Activated naive CD8-positive, alpha-beta T cell (primary cell): ENCODE data around the gene ADCY7.
A peak's percentile ranks its signal among the peaks of the same experiment; 100 is the strongest.

ENCODE experiments used
- H3K27ac Mint-ChIP-seq: one replicate; pipeline ENCODE4 v1.8.0; 2021; ENCODE audit warnings: mixed read lengths
- H3K27me3 Mint-ChIP-seq: one replicate; pipeline ENCODE4 v1.8.0; 2021; ENCODE audit warnings: mixed read lengths
- H3K36me3 Mint-ChIP-seq: one replicate; pipeline ENCODE4 v1.8.0; 2021; ENCODE audit warnings: mixed read lengths
- H3K4me1 Mint-ChIP-seq: one replicate; pipeline ENCODE4 v1.8.0; 2021; ENCODE audit warnings: low read depth, mixed read lengths
- H3K4me3 Mint-ChIP-seq: one replicate; pipeline ENCODE4 v1.8.0; 2021; ENCODE audit warnings: mild to moderate bottlenecking, mixed read lengths
- H3K9me3 Mint-ChIP-seq: one replicate; pipeline ENCODE4 v1.8.0; 2021; ENCODE audit warnings: low read depth, mixed read lengths

ADCY7 gene

DNA sequence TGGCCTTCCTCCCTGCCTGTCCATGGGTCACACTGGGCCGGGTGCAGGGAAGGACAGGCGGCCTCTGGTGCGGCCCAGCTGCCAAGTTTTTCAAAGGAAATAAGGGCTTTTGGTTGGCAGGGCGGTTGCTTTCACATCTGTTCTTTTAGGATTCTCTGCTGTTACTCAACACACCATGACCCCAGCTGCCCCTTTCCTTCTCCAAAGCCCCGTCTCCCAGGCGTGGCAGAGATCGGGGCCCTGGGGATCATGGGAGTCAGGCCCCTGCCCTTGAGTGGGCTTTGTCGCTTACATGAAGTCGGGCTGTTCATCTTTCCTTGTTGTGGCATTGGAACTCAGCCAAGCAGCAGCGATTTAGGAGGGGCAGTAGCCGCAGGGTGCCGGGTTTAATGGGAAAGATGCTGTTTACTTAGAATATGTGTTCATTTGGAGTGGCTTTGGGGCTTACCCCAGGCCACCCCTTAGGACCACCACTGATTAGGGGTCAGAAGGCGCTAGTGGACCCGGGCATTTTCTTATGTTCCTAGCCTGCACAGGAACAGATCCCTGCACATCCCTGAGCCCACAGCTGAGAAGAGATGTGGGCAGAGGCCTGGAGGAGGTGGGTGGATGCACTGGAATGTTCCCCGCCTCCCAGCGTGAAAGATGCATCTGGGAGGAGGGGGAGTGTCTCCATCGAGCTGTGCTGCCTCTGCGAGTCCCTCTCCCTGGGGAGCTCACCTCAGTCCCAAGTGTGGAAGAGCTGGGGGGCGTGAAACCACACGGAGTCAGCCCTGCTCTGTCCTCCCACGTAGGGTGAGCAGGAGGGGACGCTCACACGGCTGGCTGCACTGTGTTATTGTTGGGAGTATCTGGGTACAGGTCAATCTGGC lies 6.8 kb upstream of the ADCY7 start:
- H3K4me1 Mint-ChIP-seq, result peaks cover 35% of the 10 kb centered on the region
- H3K27me3 Mint-ChIP-seq, result no peaks in the 10 kb centered on the region
- H3K27ac Mint-ChIP-seq, result no peak overlapping the region
- no peaks in the 10 kb centered on the region for H3K36me3 Mint-ChIP-seq
- H3K9me3 Mint-ChIP-seq, result peaks cover 2% of the 10 kb centered on the region
- no peak overlapping the region for H3K4me3 Mint-ChIP-seq

DNA sequence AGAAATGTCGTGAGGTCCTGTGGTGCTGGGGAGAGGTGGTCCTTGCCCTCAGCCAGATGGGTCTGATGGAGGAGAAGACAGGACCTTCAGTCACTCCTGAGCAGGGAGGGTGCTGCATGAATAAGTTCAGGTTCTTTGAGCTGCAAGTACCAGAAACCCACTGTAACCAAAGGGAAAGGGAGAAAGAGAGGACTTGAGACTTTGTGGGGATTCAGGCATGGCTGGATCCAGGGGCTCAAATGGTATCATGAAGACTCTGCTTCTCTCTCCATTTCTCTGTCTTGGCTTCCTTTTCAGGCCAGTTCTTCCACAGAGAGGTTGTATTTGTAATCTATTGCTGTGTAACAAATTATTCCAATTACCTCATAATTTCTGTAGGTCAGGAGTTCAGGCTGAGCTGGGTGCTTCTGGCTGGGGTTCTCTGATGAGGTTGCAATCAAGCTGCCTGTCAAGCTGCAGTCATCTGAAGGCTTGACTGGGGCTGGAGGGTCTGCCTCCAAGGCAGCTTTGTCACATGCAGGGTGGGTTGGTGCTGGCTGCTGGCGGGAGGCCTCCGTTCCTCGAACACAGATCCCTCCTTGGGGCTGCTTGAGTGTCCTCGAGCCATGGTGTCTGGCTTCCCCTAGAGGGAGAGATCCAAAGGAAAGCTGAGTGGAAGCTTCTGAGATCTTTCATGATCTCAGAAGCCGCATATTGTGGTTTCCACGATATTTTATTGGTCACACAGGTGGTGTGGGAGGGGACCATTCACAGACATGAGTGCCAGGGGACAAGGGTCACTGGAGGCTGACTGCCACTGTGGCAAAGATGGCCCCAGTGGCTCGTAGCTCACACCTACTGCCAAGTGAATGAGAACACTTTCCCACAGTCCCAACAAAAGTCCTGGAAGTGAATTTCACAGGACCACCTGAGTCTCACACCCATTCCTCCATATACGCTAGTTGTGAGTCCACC lies 5.9 kb upstream of the ADCY7 start:
- H3K27me3 Mint-ChIP-seq, result no peaks in the 10 kb centered on the region
- no peaks in the 10 kb centered on the region for H3K36me3 Mint-ChIP-seq
- H3K4me3 Mint-ChIP-seq, result no peak overlapping the region
- H3K9me3 Mint-ChIP-seq, result peaks cover 2% of the 10 kb centered on the region
- no peak overlapping the region for H3K27ac Mint-ChIP-seq
- H3K4me1 Mint-ChIP-seq, result peaks cover 42% of the 10 kb centered on the region

DNA sequence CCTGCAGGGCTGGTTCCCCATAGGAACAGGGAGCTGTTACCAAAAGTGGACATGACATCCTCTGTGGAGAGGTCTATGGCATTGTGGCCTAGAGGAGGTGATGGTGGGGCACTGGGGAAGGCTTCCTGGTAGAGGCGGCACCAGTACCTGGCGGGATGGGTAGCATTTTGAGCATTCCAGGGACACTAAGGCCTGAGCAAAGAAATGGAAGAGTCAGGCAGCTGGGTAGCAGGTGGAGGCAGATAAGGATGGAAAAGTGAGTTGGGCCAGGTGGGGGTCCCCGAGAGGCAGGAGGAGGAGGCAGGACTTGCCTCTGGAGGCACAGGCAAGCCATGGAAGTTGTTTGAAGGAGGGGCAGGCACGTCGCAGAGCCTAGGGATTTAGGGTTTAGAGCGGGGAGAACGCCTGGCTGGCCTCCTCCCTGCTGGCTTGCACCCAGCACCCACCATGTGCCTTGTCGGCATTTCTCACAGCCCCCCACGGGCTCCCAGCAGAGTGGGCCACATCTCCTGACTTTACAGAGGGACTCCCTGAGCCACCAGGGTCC lies 5.1 kb upstream of the ADCY7 start:
- Mint-ChIP-seq H3K27ac (no peak overlapping the region), H3K4me1 (peaks cover 49% of the 10 kb centered on the region), H3K9me3 (peaks cover 2% of the 10 kb centered on the region), H3K4me3 (no peak overlapping the region), H3K36me3 (no peaks in the 10 kb centered on the region), H3K27me3 (no peaks in the 10 kb centered on the region)

DNA sequence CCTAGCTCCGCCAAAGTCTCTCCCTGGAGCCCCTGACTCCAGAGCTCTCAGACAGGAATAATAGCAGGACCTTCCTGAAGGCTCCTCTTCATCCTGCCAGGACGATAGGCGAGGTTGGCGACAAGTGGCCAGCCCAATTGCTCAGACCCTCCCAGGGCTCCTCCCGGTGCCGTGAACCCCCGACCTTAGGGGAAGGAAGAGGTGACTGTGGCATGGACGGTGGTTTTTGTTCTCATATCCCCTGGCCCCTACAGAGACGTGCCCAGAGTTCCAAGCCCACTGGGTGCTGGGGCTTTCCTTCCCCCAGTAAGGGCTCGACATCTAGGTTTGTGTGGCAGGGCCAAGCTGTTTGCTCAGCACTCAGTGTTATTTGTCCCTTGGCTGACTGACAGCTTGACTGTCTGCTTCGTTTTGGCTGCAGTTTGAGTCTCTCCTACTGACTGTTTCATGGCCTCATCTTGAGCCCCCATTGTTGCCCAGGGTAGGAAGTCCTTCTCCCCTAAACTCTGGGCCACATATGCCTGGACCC lies 4.6 kb upstream of the ADCY7 start:
- no peak overlapping the region for H3K4me3 Mint-ChIP-seq
- peak overlapping the region; percentile 16 for H3K27ac Mint-ChIP-seq
- no peaks in the 10 kb centered on the region for H3K36me3 Mint-ChIP-seq

DNA sequence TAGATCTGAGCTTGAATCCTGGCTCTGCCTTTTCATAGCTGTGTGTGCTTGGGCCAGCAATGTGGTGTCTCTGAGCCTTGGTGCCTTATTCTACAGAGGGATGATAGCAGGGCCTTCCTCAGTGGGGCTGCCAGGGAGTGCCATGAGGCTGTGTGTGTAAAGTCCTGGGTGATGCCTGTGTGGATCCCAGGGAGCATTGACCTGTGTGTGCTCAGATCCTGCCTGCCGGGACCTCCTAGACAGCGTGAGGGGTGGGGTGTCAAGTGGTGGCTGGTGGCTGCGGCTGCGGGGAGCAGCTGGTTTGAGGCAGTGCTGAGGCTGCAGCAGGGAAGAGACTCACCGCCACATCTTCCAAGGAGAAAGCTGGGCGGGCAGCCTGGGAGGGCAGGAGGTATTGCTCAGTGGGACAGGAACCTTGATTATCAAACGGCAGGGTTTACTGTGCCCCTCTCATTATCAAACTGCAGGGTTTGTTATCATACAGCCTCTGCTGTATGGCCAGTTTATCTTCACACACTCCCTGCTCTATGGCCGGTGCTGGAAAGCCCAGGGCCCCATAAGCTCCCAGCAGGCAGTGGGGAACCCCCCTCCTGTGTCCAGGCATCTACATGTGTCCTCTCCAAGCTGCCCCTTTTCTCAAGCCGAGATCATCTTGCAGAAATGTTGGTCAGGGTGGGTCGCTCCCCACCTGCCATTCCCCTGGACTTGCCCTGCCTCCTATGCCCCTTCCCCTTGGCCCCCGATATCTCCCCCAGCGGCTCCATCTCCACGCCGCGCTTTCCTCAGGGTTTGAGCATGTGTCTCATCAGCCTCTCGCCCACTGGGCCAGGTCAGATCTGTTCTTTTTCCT lies 3.1 kb upstream of the ADCY7 start:
- H3K4me1 Mint-ChIP-seq, result peaks cover 60% of the 10 kb centered on the region
- no peaks in the 10 kb centered on the region for H3K27me3 Mint-ChIP-seq
- H3K9me3 Mint-ChIP-seq, result peaks cover 2% of the 10 kb centered on the region
- H3K36me3 Mint-ChIP-seq, result peaks cover under 1% of the 10 kb centered on the region
- H3K4me3 Mint-ChIP-seq, result peak overlapping the region; percentile 15
- H3K27ac Mint-ChIP-seq, result peak overlapping the region; percentile 75

More for the DNA sequence above, 4.6 kb upstream of the ADCY7 start:
- peaks cover 49% of the 10 kb centered on the region for H3K4me1 Mint-ChIP-seq
- no peaks in the 10 kb centered on the region for H3K27me3 Mint-ChIP-seq
- peaks cover 2% of the 10 kb centered on the region for H3K9me3 Mint-ChIP-seq

DNA sequence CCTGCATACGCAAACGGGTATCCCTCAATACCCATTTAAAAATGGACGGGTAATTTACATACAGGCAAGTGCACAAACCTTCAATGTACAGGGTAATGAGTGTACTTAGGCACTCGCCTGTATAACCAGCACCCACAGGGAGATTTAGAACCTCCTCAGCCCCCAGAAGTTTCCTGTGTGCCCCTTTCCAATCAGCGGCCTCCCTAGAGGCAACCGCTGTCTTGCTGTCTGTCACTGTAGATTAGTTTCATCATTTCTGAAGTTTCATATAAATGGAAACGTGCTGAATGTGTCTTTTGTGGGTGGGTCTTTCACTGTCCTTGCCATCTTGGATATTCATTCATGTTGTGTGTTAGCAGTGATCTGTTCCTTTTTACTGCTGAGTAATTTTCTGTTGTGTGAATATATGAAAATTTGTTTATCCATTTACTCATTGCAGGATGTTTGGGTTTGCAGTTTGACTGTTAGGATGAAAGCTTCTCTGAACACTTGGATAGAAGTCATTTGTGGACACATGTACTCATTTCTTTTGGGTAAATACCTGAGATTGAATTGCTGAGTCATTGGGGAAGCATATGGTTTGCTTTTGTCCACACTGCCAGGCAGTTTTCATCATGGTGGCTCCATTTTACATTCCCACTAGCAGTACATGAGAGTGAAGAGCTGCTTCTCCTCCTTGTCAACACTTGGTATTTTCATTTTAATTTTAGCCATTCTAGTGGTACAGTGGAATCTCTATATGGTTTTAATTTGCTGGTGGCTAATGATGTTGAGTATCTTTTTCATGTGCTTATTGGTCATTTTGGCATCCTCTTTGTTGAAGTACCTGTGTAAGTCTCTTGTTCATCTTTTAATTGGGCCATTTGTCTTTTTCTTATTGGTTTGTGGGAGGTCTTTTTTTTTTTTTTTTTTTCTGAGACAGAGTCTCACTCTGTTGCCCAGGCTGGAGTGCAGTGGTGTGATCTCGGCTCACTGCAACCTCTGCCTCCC lies 2.1 kb upstream of the ADCY7 start:
- peaks cover 3% of the 10 kb centered on the region for H3K36me3 Mint-ChIP-seq
- H3K27me3 Mint-ChIP-seq, result no peaks in the 10 kb centered on the region
- peaks cover 2% of the 10 kb centered on the region for H3K9me3 Mint-ChIP-seq
- H3K27ac Mint-ChIP-seq, result peak overlapping the region; percentile 75
- H3K4me1 Mint-ChIP-seq, result peaks cover 65% of the 10 kb centered on the region
- H3K4me3 Mint-ChIP-seq, result peak overlapping the region; percentile 51

- peaks cover 66% of the 10 kb centered on the region for H3K4me1 Mint-ChIP-seq
- H3K9me3 Mint-ChIP-seq, result peaks cover 2% of the 10 kb centered on the region
- peak overlapping the region; percentile 96 for H3K4me3 Mint-ChIP-seq
- H3K27me3 Mint-ChIP-seq, result no peaks in the 10 kb centered on the region
- peak overlapping the region; percentile 86 for H3K27ac Mint-ChIP-seq
- peaks cover 3% of the 10 kb centered on the region for H3K36me3 Mint-ChIP-seq
Measured at GRCh38 chr16:50265260-50265659, 1.1 kb upstream of the ADCY7 start.

- Mint-ChIP-seq H3K27me3 (no peaks in the 10 kb centered on the region), H3K4me1 (peaks cover 71% of the 10 kb centered on the region), H3K27ac (peak overlapping the region; percentile 98)
Measured at GRCh38 chr16:50265716-50266336, 525 bp upstream of the ADCY7 start.

DNA sequence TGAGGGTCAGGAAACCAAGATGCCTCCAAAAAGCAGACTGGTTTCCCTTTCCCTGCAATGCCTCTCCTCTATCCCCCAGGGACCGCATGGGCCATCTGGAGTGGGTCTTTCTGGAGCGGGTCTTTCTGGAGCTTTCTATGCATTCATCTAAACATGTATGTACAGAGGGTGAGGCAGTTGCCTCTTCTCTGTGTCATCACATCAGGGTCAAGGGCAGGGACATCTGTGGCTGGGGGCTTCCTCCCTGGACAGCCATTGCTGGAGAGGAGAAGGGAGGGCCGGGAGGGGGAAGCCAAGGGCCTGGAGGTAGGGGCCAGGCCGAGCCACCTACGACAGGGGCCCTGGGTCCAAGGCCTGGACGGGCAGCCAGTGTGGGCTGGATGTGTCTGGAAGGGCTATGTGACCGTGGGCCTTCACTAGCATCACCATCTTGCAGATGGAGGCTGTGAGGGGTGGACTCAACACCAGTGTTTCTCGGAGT lies 840 bp downstream of the ADCY7 start:
- Mint-ChIP-seq H3K4me1 (peaks cover 82% of the 10 kb centered on the region), H3K27me3 (no peaks in the 10 kb centered on the region), H3K36me3 (peaks cover 3% of the 10 kb centered on the region), H3K27ac (peak overlapping the region; percentile 98), H3K9me3 (peaks cover 2% of the 10 kb centered on the region), H3K4me3 (peak overlapping the region; percentile 96)

More at GRCh38 chr16:50265716-50266336, 525 bp upstream of the ADCY7 start:
- H3K36me3 Mint-ChIP-seq, result peaks cover 3% of the 10 kb centered on the region
- H3K9me3 Mint-ChIP-seq, result peaks cover 2% of the 10 kb centered on the region
- H3K4me3 Mint-ChIP-seq, result peak overlapping the region; percentile 96

- no peaks in the 10 kb centered on the region for H3K27me3 Mint-ChIP-seq
- H3K4me3 Mint-ChIP-seq, result peak overlapping the region; percentile 96
- peaks cover 3% of the 10 kb centered on the region for H3K36me3 Mint-ChIP-seq
- peak overlapping the region; percentile 98 for H3K27ac Mint-ChIP-seq
- peaks cover 85% of the 10 kb centered on the region for H3K4me1 Mint-ChIP-seq
- peaks cover 2% of the 10 kb centered on the region for H3K9me3 Mint-ChIP-seq
Measured at GRCh38 chr16:50267651-50268050, 1.3 kb downstream of the ADCY7 start.

GRCh38 chr16:50268352-50268751 lies 2.0 kb downstream of the ADCY7 start:
- H3K27ac Mint-ChIP-seq, result peak overlapping the region; percentile 93
- H3K4me1 Mint-ChIP-seq, result peaks cover 86% of the 10 kb centered on the region
- peak overlapping the region; percentile 96 for H3K4me3 Mint-ChIP-seq
- H3K36me3 Mint-ChIP-seq, result peaks cover 3% of the 10 kb centered on the region
- H3K9me3 Mint-ChIP-seq, result peaks cover 2% of the 10 kb centered on the region
- no peaks in the 10 kb centered on the region for H3K27me3 Mint-ChIP-seq

DNA sequence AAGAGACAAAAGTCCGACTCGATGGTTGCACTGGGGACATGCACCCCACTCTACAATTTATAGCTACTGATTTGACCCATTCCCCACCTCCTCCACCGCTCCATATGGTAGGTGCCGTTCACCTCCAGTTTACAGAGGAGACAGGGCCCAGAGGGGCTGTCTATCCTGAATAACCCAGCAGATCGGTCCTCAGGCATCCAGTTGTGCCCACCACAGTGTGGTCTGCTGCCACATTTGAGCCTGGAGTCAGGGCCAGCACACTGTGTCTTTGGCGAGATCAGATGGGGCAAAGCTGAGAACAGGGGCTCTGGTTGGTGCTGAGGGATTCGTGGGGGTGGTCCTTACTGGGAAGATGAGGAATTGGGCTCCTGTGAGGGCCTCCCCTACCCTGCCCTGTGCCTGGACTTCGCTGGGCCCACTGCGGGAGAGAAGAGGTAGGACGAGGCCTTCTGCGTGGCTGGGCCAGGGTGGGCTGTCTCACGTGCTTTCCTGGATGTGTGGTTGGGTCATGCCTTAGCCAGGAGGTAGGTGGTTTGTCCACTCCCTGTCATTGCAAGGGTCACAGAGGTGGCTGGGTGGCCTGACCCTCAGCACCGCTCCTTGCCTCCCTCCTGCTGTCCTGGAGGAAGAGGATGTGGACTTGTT lies 2.8 kb downstream of the ADCY7 start:
- peaks cover 3% of the 10 kb centered on the region for H3K36me3 Mint-ChIP-seq
- H3K27ac Mint-ChIP-seq, result peak overlapping the region; percentile 93
- H3K4me1 Mint-ChIP-seq, result peaks cover 87% of the 10 kb centered on the region
- H3K9me3 Mint-ChIP-seq, result peaks cover 2% of the 10 kb centered on the region
- peak overlapping the region; percentile 70 for H3K4me3 Mint-ChIP-seq
- H3K27me3 Mint-ChIP-seq, result no peaks in the 10 kb centered on the region
